ENCODE data around the gene SV2C.

DNA sequence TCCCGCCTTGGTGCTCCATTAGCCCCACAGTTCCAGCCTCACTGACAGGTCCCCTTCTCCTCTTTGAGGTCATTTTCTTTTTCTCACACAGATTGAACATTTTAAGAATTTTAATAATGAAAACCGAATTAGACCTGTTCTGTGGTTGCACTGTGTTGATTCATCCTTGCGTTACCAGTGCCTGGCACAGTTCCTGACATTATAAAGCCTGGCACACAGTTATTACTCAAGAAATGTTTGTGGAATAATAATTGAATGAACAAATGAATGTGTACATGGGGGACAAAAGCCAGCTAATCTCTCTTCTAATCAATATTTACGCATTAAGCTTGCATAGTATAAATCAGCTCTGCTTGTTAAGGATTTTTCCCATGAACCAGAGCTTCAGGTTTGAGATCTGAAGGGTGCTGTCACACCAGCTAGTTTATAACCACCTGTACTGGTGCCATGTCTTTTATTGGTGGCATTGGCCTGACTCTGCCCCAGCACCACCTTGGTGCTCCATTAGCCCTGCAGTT lies 80.0 kb downstream of the SV2C start:
- TF ChIP-seq FOXK2 (IDR thresholded peaks at IDR 0.05): no peak
- TF ChIP-seq HDGF (IDR thresholded peaks at IDR 0.05; ENCODE audit: borderline replicate concordance): no peak
- no peak for TF ChIP-seq NFRKB (IDR thresholded peaks at IDR 0.05)
- TF ChIP-seq CTBP1 (IDR thresholded peaks at IDR 0.05; ENCODE audit: borderline replicate concordance): no peak
- TF ChIP-seq ELF4 (IDR thresholded peaks at IDR 0.05): no peak
- no peak for TF ChIP-seq TARDBP (IDR thresholded peaks at IDR 0.05)
- no peak for TF ChIP-seq FOXA1 (IDR thresholded peaks at IDR 0.05)
- no peak for TF ChIP-seq ARNT (IDR thresholded peaks at IDR 0.05)
- no peak for TF ChIP-seq FOXM1 (IDR thresholded peaks at IDR 0.05; ENCODE audit: borderline replicate concordance)
- no peak for TF ChIP-seq BHLHE40 (IDR thresholded peaks at IDR 0.05; ENCODE audit: borderline replicate concordance)
- no peak for TF ChIP-seq SP1 (IDR thresholded peaks at IDR 0.05)

All from HEK293T (cell line).